HG03066 (cell line): ENCODE measurements around the gene ETHE1.
A peak's percentile ranks its signal among the peaks of the same experiment; 100 is the strongest.

ENCODE experiments used
- ATAC-seq: cut with Tn5 transposase; IDR thresholded peaks from one replicate; pipeline ENCODE4 v1.9.1; 2021; ENCODE audit warnings: low read depth; ENCODE audit not compliant: unreplicated experiment

Gene ETHE1

DNA sequence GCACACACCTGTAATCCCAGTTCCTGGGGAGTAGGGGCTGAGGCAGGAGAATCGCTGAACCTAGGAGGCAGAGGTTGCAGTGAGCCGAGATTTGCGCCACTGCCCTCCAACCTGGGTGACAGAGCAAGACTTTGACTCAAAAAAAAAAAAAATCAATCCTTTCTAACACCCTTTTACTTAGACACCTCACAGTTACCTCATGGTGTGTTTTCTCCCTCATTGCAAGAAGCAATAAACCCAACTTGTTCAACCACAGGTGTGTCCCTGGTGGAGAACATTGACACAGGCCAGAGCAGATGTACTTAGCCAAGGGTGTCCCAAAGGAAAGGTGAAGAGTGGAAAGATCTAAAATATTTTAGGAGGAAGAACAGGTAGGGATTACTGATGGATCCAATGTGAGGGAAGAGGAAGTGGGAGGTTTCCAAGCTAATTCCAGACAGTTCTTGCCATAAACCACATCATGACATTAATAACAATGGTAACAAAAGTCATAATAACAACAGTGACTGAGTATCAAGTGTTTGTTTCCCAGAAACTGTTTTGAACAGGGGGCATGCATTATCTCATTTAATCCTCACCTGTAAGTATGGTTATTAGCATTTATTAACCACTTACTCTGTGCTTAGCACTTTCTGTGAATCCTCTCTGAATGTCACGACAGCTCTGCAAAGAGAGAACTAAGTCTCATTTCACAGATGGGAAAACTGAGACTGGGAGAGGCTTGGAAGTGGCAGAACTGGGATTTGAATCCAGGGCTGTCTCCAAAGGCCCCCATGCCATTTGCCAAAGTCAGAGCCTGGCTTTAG lies 58.4 kb downstream of the ETHE1 start:
- ATAC-seq, result no peak

- ATAC-seq, result no peak
Observed at GRCh38 chr19:43467730-43468129, 59.3 kb downstream of the ETHE1 start.

DNA sequence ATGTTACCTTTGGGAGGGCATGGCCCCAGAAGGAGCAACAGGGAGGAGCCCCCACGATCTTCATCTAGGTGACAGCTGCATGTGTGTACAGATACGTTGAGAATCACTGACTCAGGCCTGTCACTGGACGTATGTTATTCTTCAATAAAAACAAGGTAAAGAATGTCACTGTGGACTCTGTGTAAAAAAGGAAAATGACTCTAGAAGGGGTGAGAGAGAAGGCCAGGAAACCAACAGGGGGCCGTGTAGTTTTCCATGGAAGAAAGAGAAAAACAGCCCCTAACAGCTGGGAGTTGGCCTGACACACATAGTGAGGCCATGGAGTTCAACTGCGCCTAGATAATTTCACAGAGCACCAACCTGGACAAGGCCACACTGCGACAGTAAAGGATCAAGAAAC lies 59.7 kb downstream of the ETHE1 start:
- no peak for ATAC-seq

- no peak for ATAC-seq
Observed at GRCh38 chr19:43466793-43467192, 60.2 kb downstream of the ETHE1 start.

DNA sequence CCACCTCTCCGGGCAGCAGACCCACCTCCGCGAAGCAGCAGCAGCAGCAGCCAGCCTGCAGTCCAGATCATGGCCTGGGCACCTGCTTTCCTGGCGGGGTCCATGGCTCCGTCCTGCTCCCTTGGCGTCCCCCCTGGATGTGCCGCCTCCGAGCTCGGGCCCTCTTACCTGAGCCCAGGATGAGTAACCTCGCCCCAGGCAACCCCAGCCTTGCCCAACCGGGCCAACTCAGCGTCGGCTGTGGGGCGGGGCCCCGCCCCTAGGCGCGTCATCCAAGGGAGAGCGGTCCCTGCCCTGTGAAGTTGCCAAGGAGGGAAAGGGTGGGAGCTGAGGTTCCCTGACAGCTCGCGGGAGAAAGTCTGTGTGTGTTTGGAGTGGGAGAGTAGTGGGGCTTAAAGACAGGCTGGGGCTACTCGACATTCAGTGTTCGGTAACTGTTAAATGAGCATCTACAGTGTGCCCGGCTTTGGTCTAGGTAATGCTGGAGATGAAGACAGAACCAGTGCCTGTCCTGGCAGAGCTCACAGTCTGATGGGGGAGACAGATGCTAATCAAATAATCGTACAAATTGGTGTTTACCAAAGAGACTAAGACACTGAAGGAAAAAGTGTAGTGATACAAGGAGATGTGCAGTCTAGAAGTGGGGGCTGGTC lies 61.4 kb downstream of the ETHE1 start, which contains the start of gene LYPD3:
LYPD3 (minus strand) TSS at position 141 of the 653 bp plus-strand sequence; CDS start at position 104, 37 bp downstream.
- ATAC-seq, result no peak

DNA sequence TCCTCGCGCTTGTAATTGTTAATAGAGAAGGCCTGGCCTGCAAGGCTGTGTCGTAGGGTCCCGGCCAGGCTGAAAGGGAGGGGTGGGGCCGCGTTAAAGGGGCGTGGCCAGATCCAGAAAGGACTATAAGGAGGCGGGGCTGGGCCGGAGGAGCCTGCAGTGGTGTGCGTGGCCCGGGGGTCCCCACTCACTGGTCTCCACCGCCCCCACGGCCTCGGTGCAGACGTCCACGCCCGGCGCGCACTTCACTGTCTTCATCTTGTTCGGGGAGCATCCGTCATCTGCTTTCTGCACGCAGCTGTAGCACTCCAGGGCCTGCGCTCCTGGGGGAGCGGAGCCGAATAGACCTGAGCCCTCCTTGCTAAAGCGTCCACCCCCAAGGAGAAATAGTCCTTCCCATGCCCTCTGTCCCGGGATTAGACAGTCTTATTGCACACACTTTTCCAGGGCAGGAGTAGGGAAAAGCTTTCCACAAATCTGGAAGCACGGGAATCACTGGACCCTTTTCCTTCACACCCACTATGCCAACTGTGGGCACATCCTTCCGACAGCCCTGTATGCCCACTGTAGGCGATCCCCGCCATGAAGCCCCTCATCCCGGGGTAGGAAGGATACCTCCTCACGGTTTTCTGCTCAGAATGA lies 62.7 kb downstream of the ETHE1 start:
- peak; percentile 32 for ATAC-seq

DNA sequence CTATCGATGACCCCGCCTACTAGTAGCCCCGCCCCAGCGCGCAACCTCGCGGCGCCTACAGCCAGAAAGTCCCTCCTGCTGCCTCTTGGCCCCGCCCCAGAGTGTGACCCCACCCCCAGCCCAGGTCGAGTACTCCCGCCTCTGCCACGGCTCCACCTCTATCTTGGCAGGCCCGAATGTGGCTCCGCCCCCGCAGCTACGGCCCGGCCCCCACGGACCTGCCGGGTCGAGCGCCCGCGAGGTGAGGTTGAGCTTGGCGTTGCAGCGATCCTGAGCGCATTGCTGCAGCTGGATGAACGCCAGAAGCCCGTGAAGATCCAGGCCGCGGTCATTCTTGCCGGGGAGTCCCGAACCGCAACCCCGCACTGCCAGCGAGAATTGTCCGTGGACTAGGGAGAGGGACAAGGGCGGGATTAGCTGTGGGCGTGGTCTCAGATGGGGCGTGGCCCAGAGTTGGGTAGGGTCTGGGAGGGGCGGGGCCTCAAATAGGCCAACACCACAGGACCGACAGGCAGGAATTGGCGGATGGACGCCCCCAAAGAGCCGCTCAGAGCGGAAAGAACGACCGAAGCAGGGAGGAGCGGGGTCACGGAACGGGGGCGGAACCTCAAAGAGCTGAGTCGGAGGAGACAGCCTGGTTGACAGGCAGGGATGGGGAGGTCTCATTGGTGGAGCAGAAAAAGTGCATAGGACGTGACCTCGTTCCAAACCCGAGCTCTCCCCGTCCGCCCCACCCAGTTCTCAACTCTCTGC lies 63.4 kb downstream of the ETHE1 start:
- peak; percentile 86 for ATAC-seq

GRCh38 chr19:43462785-43463380 lies 64.1 kb downstream of the ETHE1 start:
- no peak for ATAC-seq

DNA sequence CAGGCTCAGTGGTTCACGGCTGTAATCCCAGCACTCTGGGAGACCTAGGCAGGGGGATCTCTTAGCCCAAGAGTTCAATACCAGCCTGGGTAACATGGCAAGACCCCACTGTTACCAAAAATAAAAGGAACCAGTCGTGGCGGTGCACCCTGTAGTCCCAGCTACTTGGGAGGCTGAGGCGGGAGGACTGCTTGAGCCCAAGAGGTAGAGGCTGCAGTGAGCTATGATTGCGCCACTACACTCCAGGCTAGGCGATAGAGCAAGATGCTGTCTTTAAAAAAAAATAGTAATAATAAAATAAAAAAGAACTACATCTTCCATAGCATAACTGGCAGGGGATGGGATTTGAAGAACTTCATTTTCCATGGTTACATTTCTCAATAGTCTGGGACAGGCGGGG lies 64.6 kb downstream of the ETHE1 start:
- ATAC-seq, result no peak

GRCh38 chr19:43461303-43461702 lies 65.7 kb downstream of the ETHE1 start:
- ATAC-seq, result no peak

GRCh38 chr19:43460362-43461016 lies 66.5 kb downstream of the ETHE1 start:
- ATAC-seq, result no peak

DNA sequence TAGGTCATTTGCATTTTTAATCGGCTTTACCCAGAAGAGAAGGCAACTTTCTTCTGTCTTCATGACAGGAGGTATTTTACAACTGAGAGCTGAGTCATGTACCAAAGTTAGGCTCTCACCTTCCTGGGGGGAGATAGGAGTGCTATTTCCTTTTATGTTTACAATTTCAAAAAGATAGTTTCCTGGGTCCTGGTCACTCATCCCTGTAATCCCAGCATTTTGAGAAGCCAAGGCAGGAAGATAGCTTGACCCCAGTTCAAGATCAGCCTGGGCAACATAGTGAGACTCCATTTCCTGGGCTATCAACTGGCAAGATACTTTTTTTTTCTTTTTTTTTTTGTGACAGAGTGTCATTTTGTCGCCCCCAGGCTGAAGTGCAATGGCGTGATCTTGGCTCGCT lies 69.2 kb downstream of the ETHE1 start:
- no peak for ATAC-seq
